Measurements from ENCODE around the gene FLRT3.

Gene FLRT3

DNA sequence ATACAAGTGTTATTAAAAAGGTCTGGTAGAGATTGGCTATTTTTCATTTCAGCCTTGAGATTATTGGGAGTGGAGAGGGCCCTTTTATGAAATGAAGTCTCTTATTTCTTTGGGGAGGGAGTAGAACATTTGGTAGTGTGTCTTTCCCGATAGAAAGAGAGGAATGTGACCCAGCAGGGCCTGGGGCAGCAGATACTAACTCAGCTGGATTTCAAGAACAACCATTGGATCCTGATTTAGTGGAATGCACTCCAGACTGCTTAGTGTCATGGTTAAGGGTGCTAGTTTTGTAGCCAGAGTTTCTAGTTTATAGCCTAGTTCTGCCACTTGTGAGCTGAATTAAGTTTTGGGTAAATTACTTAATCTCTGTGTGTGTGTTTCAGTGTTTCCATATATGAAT, 18.4 kb upstream of the FLRT3 start:
- no peaks in the 10 kb centered on the region for H3K36me3 ChIP-seq (ENCODE audit: control insufficient read depth, insufficient read depth, low read length, severe bottlenecking)
- no peaks in the 10 kb centered on the region for H3K27me3 ChIP-seq (replicated peaks; ENCODE audit: control insufficient read depth, insufficient read depth, low read length)
- no peak overlapping the region for H3K4me3 ChIP-seq (ENCODE audit: low read length)
- no peaks in the 10 kb centered on the region for H3K9me3 ChIP-seq (ENCODE audit: control insufficient read depth, low read length)
- no peak for DNase-seq (ENCODE audit: low read depth)
- H3K4me1 ChIP-seq (ENCODE audit: control insufficient read depth, insufficient read depth, low read length): peaks cover 7% of the 10 kb centered on the region
- H3K9ac ChIP-seq (ENCODE audit: low read length): no peak overlapping the region

DNA sequence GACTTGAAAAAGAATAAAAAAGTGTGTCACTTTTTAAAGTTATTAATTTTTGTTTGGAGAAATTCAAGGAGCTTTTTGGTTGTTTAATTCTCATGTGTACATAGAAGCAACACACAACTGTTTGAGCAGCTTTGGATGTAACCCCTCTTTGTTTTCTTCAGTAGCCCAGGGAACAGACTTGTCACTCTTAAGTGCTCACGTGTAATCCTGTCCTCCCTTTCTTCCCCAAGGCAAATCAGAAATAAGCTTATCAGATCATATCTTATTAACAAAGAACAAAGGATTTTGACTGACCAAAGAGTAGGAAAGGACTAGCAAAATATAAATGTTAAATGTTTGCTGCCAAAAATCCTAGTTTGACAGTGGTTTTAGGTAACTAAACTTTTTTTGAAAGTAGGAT, 7.3 kb upstream of the FLRT3 start:
- DNase-seq (ENCODE audit: low read depth): no peak
- Histone ChIP-seq H3K4me1 (ENCODE audit: control insufficient read depth, insufficient read depth, low read length) (peaks cover 9% of the 10 kb centered on the region), H3K9me3 (ENCODE audit: control insufficient read depth, low read length) (no peaks in the 10 kb centered on the region), H3K27me3 (replicated peaks; ENCODE audit: control insufficient read depth, insufficient read depth, low read length) (no peaks in the 10 kb centered on the region), H3K4me3 (ENCODE audit: low read length) (no peak overlapping the region), H3K36me3 (ENCODE audit: control insufficient read depth, insufficient read depth, low read length, severe bottlenecking) (no peaks in the 10 kb centered on the region), H3K9ac (ENCODE audit: low read length) (no peak overlapping the region)

DNA sequence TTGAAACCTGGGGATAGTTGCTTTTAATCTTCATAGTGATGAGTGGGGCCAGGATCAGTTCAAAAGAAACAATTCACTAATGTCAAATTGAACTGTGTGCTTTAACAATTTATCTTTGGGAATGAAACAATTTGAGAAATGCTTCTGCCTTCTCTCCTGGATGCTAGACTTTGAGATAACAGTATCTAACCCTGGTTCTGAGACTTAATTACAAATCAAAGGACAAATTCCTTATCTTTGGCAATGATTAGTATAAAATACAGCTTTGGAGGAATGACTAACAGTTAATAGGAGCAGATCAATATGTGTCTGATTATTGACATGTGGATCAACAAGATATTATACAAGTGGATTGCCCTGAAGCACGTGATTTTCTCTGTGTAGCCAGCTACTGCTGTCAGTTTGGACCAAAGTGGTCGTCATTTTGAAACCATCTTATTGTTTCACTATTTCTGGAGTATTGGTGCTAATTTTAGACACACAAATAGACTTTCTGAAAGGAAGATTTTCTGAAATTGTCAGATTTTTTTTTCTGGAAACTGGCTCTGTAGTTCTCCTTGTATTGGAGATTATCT, 6.2 kb upstream of the FLRT3 start:
- H3K36me3 ChIP-seq (ENCODE audit: control insufficient read depth, insufficient read depth, low read length, severe bottlenecking): no peaks in the 10 kb centered on the region
- DNase-seq (ENCODE audit: low read depth): no peak
- H3K4me3 ChIP-seq (ENCODE audit: low read length): no peak overlapping the region
- peaks cover 9% of the 10 kb centered on the region for H3K4me1 ChIP-seq (ENCODE audit: control insufficient read depth, insufficient read depth, low read length)
- no peaks in the 10 kb centered on the region for H3K27me3 ChIP-seq (replicated peaks; ENCODE audit: control insufficient read depth, insufficient read depth, low read length)
- no peak overlapping the region for H3K9ac ChIP-seq (ENCODE audit: low read length)
- H3K9me3 ChIP-seq (ENCODE audit: control insufficient read depth, low read length): no peaks in the 10 kb centered on the region

DNA sequence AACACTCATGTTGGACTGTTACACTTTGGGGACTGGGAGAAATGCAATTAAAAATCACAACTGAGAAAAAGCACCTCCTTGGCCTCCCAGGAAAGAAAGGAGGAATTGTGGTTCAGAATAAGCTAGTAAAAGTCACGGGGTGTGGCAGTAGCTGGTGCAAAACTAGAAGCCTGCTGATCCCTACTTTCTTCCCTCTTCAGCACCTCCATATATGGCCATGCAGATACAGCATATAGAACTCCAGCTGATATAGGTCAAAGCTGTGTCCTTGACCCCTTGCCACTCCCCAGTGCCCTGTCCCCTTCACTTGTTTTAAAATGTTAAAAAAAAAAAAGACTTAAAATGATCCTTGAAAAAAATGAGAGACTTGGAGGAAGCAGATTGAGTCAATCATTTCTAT, 5.5 kb upstream of the FLRT3 start:
- no peak overlapping the region for H3K9ac ChIP-seq (ENCODE audit: low read length)
- H3K4me3 ChIP-seq (ENCODE audit: low read length): no peak overlapping the region
- no peaks in the 10 kb centered on the region for H3K9me3 ChIP-seq (ENCODE audit: control insufficient read depth, low read length)
- no peak for DNase-seq (ENCODE audit: low read depth)
- H3K4me1 ChIP-seq (ENCODE audit: control insufficient read depth, insufficient read depth, low read length): peaks cover 9% of the 10 kb centered on the region
- H3K27me3 ChIP-seq (replicated peaks; ENCODE audit: control insufficient read depth, insufficient read depth, low read length): no peaks in the 10 kb centered on the region
- no peaks in the 10 kb centered on the region for H3K36me3 ChIP-seq (ENCODE audit: control insufficient read depth, insufficient read depth, low read length, severe bottlenecking)

DNA sequence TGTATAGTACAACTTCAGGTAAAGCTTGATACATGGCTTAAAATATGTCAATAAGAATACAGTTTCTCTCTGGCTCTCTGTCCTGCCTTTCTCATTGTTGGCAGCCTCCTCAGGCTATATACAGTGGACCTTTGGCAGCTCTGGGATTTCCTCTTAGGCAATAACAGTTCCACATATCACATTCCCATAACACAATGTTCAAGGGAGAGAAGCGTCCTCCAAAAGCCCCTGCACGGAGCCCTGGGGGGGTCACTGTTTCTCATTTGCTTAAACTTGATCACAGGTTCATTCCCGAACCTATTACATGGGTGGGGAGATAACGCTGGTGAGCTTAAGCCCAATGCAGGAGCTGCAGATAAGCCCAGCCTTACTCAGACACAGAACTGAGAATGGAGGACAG, 4.4 kb upstream of the FLRT3 start:
- H3K4me3 ChIP-seq (ENCODE audit: low read length): peak overlapping the region; percentile 59
- H3K9me3 ChIP-seq (ENCODE audit: control insufficient read depth, low read length): no peaks in the 10 kb centered on the region
- peaks cover 9% of the 10 kb centered on the region for H3K4me1 ChIP-seq (ENCODE audit: control insufficient read depth, insufficient read depth, low read length)
- H3K36me3 ChIP-seq (ENCODE audit: control insufficient read depth, insufficient read depth, low read length, severe bottlenecking): no peaks in the 10 kb centered on the region
- no peak overlapping the region for H3K9ac ChIP-seq (ENCODE audit: low read length)
- DNase-seq (ENCODE audit: low read depth): peak; percentile 73
- no peaks in the 10 kb centered on the region for H3K27me3 ChIP-seq (replicated peaks; ENCODE audit: control insufficient read depth, insufficient read depth, low read length)

DNA sequence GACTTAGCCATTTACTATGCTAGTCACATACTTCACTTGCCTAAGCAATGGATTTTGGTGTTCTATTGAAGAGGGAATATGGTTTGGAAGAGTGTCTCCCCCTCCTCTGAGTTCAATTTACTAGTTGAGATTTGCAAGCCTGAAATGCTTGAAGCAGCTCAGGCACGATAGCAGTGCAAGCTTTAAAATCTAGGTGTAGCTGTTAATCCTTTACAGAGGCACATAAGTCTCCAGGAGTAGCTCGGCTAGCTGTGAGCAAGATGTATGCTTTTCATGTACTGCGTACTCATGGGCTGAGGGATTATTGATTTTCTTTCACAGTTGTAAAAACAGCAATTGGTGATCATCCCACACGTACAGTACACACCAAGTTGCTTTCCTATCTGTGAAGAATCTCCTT, 726 bp downstream of the FLRT3 start:
- Histone ChIP-seq H3K27me3 (replicated peaks; ENCODE audit: control insufficient read depth, insufficient read depth, low read length) (no peaks in the 10 kb centered on the region), H3K4me1 (ENCODE audit: control insufficient read depth, insufficient read depth, low read length) (peaks cover 20% of the 10 kb centered on the region), H3K36me3 (ENCODE audit: control insufficient read depth, insufficient read depth, low read length, severe bottlenecking) (no peaks in the 10 kb centered on the region), H3K4me3 (ENCODE audit: low read length) (peak overlapping the region; percentile 90), H3K9ac (ENCODE audit: low read length) (peak overlapping the region; percentile 84), H3K9me3 (ENCODE audit: control insufficient read depth, low read length) (no peaks in the 10 kb centered on the region)
- peak; percentile 45 for DNase-seq (ENCODE audit: low read depth)

DNA sequence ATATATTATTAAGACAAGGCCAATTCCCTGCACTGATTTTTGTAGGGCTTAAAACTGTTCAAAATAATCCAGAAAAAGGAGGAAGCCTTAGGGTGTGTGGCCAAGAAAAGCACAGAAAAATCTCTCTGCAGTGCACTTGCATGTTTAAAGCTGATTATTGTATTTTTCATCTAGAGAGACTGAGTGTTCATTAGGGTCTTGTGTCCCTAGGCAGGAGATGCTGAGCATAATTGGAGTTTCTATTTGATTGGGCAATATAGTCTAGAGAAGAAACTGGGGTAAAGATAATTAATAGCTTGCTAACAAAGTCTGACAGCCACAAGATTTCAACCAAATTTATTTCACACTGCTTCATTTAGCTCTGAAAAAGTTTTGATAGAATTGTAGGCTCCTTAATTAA, 2.4 kb downstream of the FLRT3 start:
- Histone ChIP-seq H3K27me3 (replicated peaks; ENCODE audit: control insufficient read depth, insufficient read depth, low read length) (no peaks in the 10 kb centered on the region), H3K9me3 (ENCODE audit: control insufficient read depth, low read length) (no peaks in the 10 kb centered on the region), H3K4me3 (ENCODE audit: low read length) (peak overlapping the region; percentile 49), H3K9ac (ENCODE audit: low read length) (peak overlapping the region; percentile 5), H3K4me1 (ENCODE audit: control insufficient read depth, insufficient read depth, low read length) (peaks cover 17% of the 10 kb centered on the region), H3K36me3 (ENCODE audit: control insufficient read depth, insufficient read depth, low read length, severe bottlenecking) (no peaks in the 10 kb centered on the region)
- DNase-seq (ENCODE audit: low read depth): peak; percentile 39

DNA sequence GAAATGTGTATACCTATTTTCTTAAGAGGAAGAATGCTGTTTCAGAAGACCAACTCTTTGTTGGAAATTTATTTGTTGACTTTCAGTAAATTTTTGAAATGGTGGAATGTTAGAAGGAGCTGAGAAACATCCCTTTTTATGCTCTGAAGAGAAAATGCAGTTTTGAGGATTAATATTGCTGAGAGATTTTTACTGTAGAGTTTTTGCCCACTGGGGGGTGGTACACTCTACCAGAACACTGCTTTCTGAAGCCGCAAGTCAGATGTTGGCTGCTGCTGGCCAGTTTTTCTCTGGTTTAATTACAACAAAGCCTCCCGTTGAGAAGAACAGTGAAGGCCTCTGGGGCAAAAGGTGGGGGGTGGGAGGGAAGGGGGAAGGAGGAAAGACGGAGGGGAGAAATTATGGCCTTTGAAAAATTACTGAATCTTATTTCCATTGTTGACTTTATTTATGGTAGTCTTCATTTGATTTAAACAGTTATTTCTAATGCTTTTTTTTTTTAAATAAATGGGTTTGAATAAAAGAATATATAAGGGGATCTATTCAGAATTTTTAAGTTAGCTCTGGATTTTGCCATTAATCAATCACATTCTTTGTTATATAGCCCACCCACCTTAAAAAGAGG, 3.0 kb downstream of the FLRT3 start:
- peaks cover 21% of the 10 kb centered on the region for H3K4me1 ChIP-seq (ENCODE audit: control insufficient read depth, insufficient read depth, low read length)
- no peaks in the 10 kb centered on the region for H3K9me3 ChIP-seq (ENCODE audit: control insufficient read depth, low read length)
- no peaks in the 10 kb centered on the region for H3K27me3 ChIP-seq (replicated peaks; ENCODE audit: control insufficient read depth, insufficient read depth, low read length)
- peak overlapping the region; percentile 5 for H3K9ac ChIP-seq (ENCODE audit: low read length)
- H3K36me3 ChIP-seq (ENCODE audit: control insufficient read depth, insufficient read depth, low read length, severe bottlenecking): no peaks in the 10 kb centered on the region
- peak; percentile 89 for DNase-seq (ENCODE audit: low read depth)
- peak overlapping the region; percentile 49 for H3K4me3 ChIP-seq (ENCODE audit: low read length)

DNA sequence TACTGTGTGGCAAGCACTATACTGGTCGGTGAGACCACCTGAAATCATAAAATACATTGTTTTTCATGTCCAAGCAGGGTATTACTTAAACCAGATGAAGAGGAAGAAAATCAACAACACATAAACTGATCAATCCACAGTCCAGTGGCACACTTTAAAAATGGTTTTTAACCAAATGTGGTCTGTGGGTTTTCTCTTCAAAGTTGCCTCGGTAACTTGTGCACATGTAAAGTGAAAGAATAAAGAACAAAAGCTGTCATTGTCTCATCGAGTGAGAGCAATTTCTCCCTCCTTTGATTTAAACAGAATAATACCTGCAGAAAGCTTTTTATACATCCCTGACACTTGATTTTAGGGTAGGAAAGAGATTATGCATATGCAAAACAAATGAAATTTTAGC, 3.7 kb downstream of the FLRT3 start:
- Histone ChIP-seq H3K4me3 (ENCODE audit: low read length) (no peak overlapping the region), H3K9me3 (ENCODE audit: control insufficient read depth, low read length) (no peaks in the 10 kb centered on the region), H3K27me3 (replicated peaks; ENCODE audit: control insufficient read depth, insufficient read depth, low read length) (no peaks in the 10 kb centered on the region), H3K9ac (ENCODE audit: low read length) (no peak overlapping the region), H3K36me3 (ENCODE audit: control insufficient read depth, insufficient read depth, low read length, severe bottlenecking) (no peaks in the 10 kb centered on the region), H3K4me1 (ENCODE audit: control insufficient read depth, insufficient read depth, low read length) (peaks cover 28% of the 10 kb centered on the region)
- no peak for DNase-seq (ENCODE audit: low read depth)

DNA sequence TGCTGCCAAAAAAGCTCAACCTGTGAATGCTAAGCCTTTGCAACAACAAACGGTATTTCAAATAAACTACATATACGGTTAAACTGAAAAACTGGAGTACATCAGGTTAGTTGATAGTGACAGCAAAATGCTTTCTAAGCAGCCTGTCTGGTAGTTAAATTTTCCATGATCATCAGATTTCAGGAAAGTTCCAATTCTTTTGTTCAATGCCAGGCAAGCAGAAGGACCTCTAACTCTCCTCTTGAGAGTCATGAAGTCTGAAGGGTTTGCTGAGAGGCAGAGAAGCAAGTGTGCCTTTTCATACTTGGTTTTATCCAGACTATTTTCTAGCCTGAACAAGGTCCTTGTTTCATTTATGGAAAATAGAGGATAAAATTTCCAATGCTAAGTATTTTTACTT, 4.5 kb downstream of the FLRT3 start:
- peak; percentile 23 for DNase-seq (ENCODE audit: low read depth)
- Histone ChIP-seq H3K4me1 (ENCODE audit: control insufficient read depth, insufficient read depth, low read length) (peaks cover 31% of the 10 kb centered on the region), H3K36me3 (ENCODE audit: control insufficient read depth, insufficient read depth, low read length, severe bottlenecking) (no peaks in the 10 kb centered on the region), H3K9me3 (ENCODE audit: control insufficient read depth, low read length) (no peaks in the 10 kb centered on the region), H3K4me3 (ENCODE audit: low read length) (no peak overlapping the region), H3K9ac (ENCODE audit: low read length) (no peak overlapping the region), H3K27me3 (replicated peaks; ENCODE audit: control insufficient read depth, insufficient read depth, low read length) (no peaks in the 10 kb centered on the region)

DNA sequence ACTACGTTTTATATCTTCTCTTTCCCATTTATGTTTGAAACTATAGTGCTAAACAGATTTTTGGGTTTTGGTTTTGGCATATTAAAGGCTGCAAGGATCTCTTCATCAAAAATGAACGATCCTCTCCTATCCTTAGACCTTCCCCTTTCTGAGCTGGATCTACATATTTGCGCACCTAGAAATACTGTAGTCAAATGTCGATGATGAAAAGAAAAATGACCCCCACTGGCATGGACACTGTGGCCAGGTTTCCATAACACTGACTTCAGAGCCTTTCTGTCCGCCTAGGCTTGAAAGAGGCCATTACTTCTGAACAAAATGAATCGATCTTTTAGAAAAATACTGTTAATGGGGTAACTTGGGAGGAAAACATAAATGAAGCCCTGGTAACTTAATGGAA, 5.8 kb downstream of the FLRT3 start:
- no peak overlapping the region for H3K4me3 ChIP-seq (ENCODE audit: low read length)
- H3K9ac ChIP-seq (ENCODE audit: low read length): no peak overlapping the region
- no peak for DNase-seq (ENCODE audit: low read depth)
- no peaks in the 10 kb centered on the region for H3K27me3 ChIP-seq (replicated peaks; ENCODE audit: control insufficient read depth, insufficient read depth, low read length)
- no peaks in the 10 kb centered on the region for H3K36me3 ChIP-seq (ENCODE audit: control insufficient read depth, insufficient read depth, low read length, severe bottlenecking)
- no peaks in the 10 kb centered on the region for H3K9me3 ChIP-seq (ENCODE audit: control insufficient read depth, low read length)
- H3K4me1 ChIP-seq (ENCODE audit: control insufficient read depth, insufficient read depth, low read length): peaks cover 31% of the 10 kb centered on the region

DNA sequence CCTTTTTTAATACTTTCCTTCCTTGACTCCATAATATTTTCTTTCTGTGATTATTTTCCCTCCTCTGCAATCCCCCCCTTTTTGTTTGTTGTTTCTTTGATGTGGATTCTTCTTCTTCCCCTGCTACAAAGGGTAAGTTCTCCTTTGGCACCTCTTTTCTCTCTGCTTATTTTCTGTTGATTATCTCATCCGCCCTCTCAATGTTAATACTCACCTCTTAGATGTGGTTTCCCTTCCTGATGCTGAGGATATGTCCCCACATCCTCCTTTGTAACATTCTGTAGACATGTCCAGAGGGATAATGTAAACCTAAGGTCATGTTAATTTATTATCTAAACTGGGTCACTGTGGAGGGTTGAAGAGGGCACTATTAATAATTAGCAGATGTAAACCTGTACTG, 17.7 kb downstream of the FLRT3 start:
- H3K36me3 ChIP-seq (ENCODE audit: control insufficient read depth, insufficient read depth, low read length, severe bottlenecking): no peaks in the 10 kb centered on the region
- DNase-seq (ENCODE audit: low read depth): no peak
- H3K4me1 ChIP-seq (ENCODE audit: control insufficient read depth, insufficient read depth, low read length): no peaks in the 10 kb centered on the region
- H3K4me3 ChIP-seq (ENCODE audit: low read length): no peak overlapping the region
- H3K9me3 ChIP-seq (ENCODE audit: control insufficient read depth, low read length): no peaks in the 10 kb centered on the region
- no peaks in the 10 kb centered on the region for H3K27me3 ChIP-seq (replicated peaks; ENCODE audit: control insufficient read depth, insufficient read depth, low read length)
- H3K9ac ChIP-seq (ENCODE audit: low read length): no peak overlapping the region

Data from adipocyte (in vitro differentiated cells).